Upper lobe of left lung (tissue), 6 donors: ENCODE data around the gene CABLES1. TPM values are rescaled to one million over a fixed set of nuclear protein-coding genes. Genes with fewer than 3 reads are reported as not detected.

ENCODE experiments used
- ATAC-seq, 2 donors: fragments of 200-7000 bp; cut with Tn5 transposase; one replicate each; pipeline ENCODE4 v1.9.1; 2022; ENCODE audit warnings: mild to moderate bottlenecking in 2 of 2, moderate library complexity in 2 of 2; ENCODE audit not compliant: low FRiP score in 2 of 2
- DNase-seq, 2 donors: peaks; one replicate each; pipeline ENCODE4 v3.0.0-alpha.2; 2019 to 2020
- H3K27ac ChIP-seq, 4 donors: fragments of 200-600 bp; sonication (generic); one replicate each; pipeline ENCODE4 v1.5.1; 2016 to 2019
- H3K27me3 ChIP-seq, 4 donors: fragments of 200-600 bp; sonication (generic); one replicate each; pipeline ENCODE4 v1.5.1; 2017 to 2019
- H3K36me3 ChIP-seq, 4 donors: fragments of 200-600 bp; sonication (generic); one replicate each; pipeline ENCODE4 v1.5.1; 2016 to 2019
- H3K4me1 ChIP-seq, 4 donors: fragments of 200-600 bp; sonication (generic); one replicate each; pipeline ENCODE4 v1.5.1; 2018 to 2019
- H3K4me3 ChIP-seq, 4 donors: fragments of 200-600 bp; sonication (generic); one replicate each; pipeline ENCODE4 v1.5.1; 2017 to 2019; ENCODE audit warnings: mild to moderate bottlenecking in 2 of 4, moderate library complexity in 1 of 4
- H3K9me3 ChIP-seq, 4 donors: fragments of 200-600 bp; sonication (generic); one replicate each; pipeline ENCODE4 v1.5.1; 2018 to 2019
- CTCF ChIP-seq, 6 experiments: fragments of 450-650 bp in 4 of 6; fragments of 200-600 bp in 2 of 6; sonication (generic) in 2 of 6; IDR thresholded peaks; one replicate each; pipeline ENCODE4 v1.5.1; 2016 to 2019; ENCODE audit warnings: antibody characterized with exemption in 6 of 6
- EP300 ChIP-seq, 4 donors: sonication (generic); formaldehyde crosslinking; IDR thresholded peaks; one replicate each; pipeline ENCODE4 v1.5.1; 2017; ENCODE audit warnings: antibody characterized with exemption in 4 of 4, control low read depth in 2 of 4
- POLR2A ChIP-seq, 4 donors: fragments of 450-650 bp; IDR thresholded peaks; one replicate each; pipeline ENCODE4 v1.5.1; 2016 to 2017; ENCODE audit warnings: antibody characterized with exemption in 4 of 4, mild to moderate bottlenecking in 2 of 4
- POLR2AphosphoS5 ChIP-seq, 2 donors: sonication (generic); formaldehyde crosslinking; IDR thresholded peaks; one replicate each; pipeline ENCODE4 v1.5.1; 2017; ENCODE audit warnings: antibody characterized with exemption in 2 of 2
- WGBS, 2 donors: methylation state at CpG; one replicate each; pipeline ENCODE4 v1.1.5; 2017 to 2018; 5-methylcytosine and 5-hydroxymethylcytosine counted together
- total RNA-seq, 6 donors: library from RNA; depleted of rRNA in 4 of 6; stranded (reverse); fragments of >200 nt in 4 of 6; gene quantifications; one replicate each; pipeline versions ENCODE4 v1.1.0 to v1.2.1, GENCODE V29; 2016 to 2021
- donor health status: DM: no; HTN: no; CAD: no; lungs with moderate emphysema.
- donor health status: DM: no; HTN: yes; CAD: no; lungs with severe emphysema.

Gene CABLES1
- total RNA-seq, 6 donors from 2014 or later: 24.6 to 63.9 (median 40.9) TPM

- H3K36me3 ChIP-seq: peaks cover 0 to 4% (median 0%) of the 10 kb centered on the region in 4 donors
- H3K9me3 ChIP-seq: no peaks in the 10 kb centered on the region
- no peaks in the 10 kb centered on the region for H3K27me3 ChIP-seq
- no peak overlapping the region for H3K4me3 ChIP-seq
- 60 to 70% methylated on average over 2 of the region's 2 CpGs for whole genome bisulfite sequencing, 2 donors
- H3K4me1 ChIP-seq: peaks cover 25 to 37% (median 32%) of the 10 kb centered on the region in 4 donors
- H3K27ac ChIP-seq: peak overlapping the region in 2 of 4 donors; percentile 46 to 51
- DNase-seq: no peak
- TF ChIP-seq CTCF (IDR thresholded peaks at IDR 0.05): no peak
- no peak for TF ChIP-seq POLR2AphosphoS5 (IDR thresholded peaks at IDR 0.05)
- no peak for TF ChIP-seq POLR2A (IDR thresholded peaks at IDR 0.05)
- no peak for TF ChIP-seq EP300 (IDR thresholded peaks at IDR 0.05)
- no peak for ATAC-seq
These were observed 58.5 kb downstream of the CABLES1 start for GRCh38 chr18:23193742-23194141.

GRCh38 chr18:23194155-23194996 is 59.1 kb downstream of the CABLES1 start:
- DNase-seq (no peak), ATAC-seq (peak in 1 of 2 donors; percentile 49)
- Histone ChIP-seq H3K27ac (peak overlapping the region; percentile 16 to 51 (median 41)), H3K36me3 (peaks cover 0 to 4% (median 0%) of the 10 kb centered on the region in 4 donors), H3K9me3 (no peaks in the 10 kb centered on the region), H3K4me3 (no peak overlapping the region), H3K27me3 (no peaks in the 10 kb centered on the region), H3K4me1 (peaks cover 24 to 37% (median 29%) of the 10 kb centered on the region in 4 donors)
- WGBS, 2 donors: 55 to 64% methylated on average over 14 of the region's 14 CpGs
- TF ChIP-seq POLR2A (IDR thresholded peaks at IDR 0.05): no peak
- TF ChIP-seq EP300 (IDR thresholded peaks at IDR 0.05): no peak
- no peak for TF ChIP-seq CTCF (IDR thresholded peaks at IDR 0.05)
- TF ChIP-seq POLR2AphosphoS5 (IDR thresholded peaks at IDR 0.05): no peak

GRCh38 chr18:23194997-23195957 is 60.0 kb downstream of the CABLES1 start:
- no peaks in the 10 kb centered on the region for H3K36me3 ChIP-seq
- peak overlapping the region in 3 of 4 donors; percentile 29 to 70 (median 64) for H3K27ac ChIP-seq
- no peak for DNase-seq
- H3K4me3 ChIP-seq: no peak overlapping the region
- no peak for TF ChIP-seq POLR2AphosphoS5 (IDR thresholded peaks at IDR 0.05)
- no peak for TF ChIP-seq EP300 (IDR thresholded peaks at IDR 0.05)
- no peak for TF ChIP-seq CTCF (IDR thresholded peaks at IDR 0.05)
- no peak for TF ChIP-seq POLR2A (IDR thresholded peaks at IDR 0.05)
- 81 to 85% methylated on average over 9 of the region's 9 CpGs for WGBS, 2 donors
- no peak for ATAC-seq
- H3K9me3 ChIP-seq: no peaks in the 10 kb centered on the region
- no peaks in the 10 kb centered on the region for H3K27me3 ChIP-seq
- H3K4me1 ChIP-seq: peaks cover 20 to 37% (median 25%) of the 10 kb centered on the region in 4 donors

GRCh38 chr18:23196119-23197007 is 61.1 kb downstream of the CABLES1 start:
- WGBS, 2 donors: 63 to 72% methylated on average over 22 of the region's 22 CpGs
- Histone ChIP-seq H3K9me3 (no peaks in the 10 kb centered on the region), H3K27ac (peak overlapping the region; percentile 29 to 70 (median 48)), H3K27me3 (no peaks in the 10 kb centered on the region), H3K36me3 (no peaks in the 10 kb centered on the region), H3K4me1 (peaks cover 20 to 37% (median 25%) of the 10 kb centered on the region in 4 donors), H3K4me3 (no peak overlapping the region)
- TF ChIP-seq EP300 (IDR thresholded peaks at IDR 0.05): no peak
- no peak for TF ChIP-seq POLR2A (IDR thresholded peaks at IDR 0.05)
- TF ChIP-seq POLR2AphosphoS5 (IDR thresholded peaks at IDR 0.05): no peak
- no peak for TF ChIP-seq CTCF (IDR thresholded peaks at IDR 0.05)
- ATAC-seq (no peak), DNase-seq (no peak)
